GM19395 (cell line): ENCODE measurements around the gene ZC3H7B.
A peak's percentile ranks its signal among the peaks of the same experiment; 100 is the strongest.
"Not testable (repeated sequence)": the region's sequence is repeated elsewhere in the genome, so short reads cannot be mapped to it uniquely, and the experiment has no call there.

Experiments
- ATAC-seq: cut with Tn5 transposase; IDR thresholded peaks from one replicate; pipeline ENCODE4 v1.9.1; 2021; ENCODE audit warnings: mild to moderate bottlenecking, moderate library complexity; ENCODE audit not compliant: unreplicated experiment

Gene ZC3H7B

DNA sequence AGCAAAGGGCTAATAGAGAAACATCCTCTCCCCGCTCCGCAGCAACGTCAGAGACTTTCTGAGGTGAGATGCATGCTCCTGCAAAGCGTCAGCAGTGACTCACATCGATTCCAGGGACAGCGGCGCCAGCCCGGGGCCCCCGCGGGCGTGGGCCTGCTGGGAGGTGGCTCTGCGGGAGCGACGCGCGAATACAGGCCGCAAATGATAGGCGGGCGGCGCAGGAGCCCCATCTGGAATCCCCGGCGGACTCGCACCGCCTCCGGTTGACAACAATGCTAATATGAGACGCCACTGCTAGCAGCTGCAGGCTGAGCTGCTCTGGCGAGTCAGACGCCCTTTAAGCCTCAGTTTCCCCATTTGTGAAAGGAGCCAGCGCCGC, 15.9 kb upstream of the ZC3H7B start:
- peak; percentile 11 for ATAC-seq

DNA sequence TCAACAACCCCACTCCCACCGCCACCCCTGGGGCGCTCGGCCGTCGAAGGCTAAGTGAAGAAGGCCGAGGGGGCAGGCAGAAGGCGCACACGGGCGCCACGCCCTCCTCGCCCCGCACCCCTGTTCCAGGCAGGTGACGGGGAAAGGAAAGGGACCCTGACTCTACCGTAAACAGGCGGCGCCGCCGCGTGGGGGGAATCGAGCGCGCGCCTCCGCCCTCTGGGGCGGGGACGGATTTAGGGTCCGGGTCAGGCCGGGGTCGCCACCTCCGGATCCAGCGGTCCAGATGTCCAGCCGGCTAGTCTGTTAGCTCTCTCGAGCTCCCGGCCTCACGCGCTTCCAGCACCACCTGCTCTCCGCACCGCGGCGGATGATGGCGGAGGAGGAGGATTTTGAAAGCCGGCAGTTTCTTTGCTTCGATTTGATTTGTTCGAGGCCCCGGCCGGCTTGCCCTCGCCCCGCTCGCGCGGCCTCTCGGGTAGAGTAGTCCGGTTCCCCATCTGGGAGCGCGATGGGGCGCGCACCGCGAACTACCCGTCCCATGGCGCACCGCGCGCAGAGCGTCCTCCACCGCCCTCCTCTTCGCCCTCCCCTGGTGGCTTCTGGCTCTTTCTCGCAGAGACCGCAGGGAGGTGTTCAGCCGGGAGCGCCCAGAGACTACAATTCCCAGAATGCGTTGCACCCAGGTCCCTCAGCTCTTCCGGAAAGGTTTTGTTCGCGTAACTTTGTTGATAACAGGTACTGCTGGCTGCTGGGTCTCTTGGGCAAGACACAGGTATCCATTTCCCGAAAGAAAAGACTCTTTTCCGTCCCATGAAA, 15.3 kb upstream of the ZC3H7B start, which contains the start of gene RANGAP1:
Gene RANGAP1, minus strand, starts transcription at position 368 of the 819 bp plus-strand sequence. CDS start 5,143 bp downstream, outside the sequence.
- ATAC-seq: peak; percentile 95

DNA sequence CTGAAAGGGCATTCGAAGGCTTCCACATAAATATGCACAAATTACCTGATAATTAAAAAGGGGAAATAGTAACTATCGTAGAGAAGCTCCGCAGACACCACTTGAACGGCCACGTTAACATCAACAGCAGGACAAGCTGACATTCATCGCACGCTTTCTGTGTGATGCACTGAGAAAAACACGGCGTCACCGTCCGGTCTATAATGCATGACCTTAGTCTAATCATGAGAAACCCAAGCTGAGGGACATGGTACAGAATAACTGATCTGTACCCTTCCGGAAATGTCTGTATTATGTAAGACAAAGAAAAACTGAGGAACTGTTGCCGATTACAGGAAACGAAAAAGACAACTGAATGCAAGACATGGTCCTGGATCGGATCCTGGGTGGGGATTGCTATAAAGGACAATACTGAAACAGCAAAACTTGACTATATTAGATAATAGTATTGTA, 14.7 kb upstream of the ZC3H7B start:
- peak; percentile 11 for ATAC-seq

DNA sequence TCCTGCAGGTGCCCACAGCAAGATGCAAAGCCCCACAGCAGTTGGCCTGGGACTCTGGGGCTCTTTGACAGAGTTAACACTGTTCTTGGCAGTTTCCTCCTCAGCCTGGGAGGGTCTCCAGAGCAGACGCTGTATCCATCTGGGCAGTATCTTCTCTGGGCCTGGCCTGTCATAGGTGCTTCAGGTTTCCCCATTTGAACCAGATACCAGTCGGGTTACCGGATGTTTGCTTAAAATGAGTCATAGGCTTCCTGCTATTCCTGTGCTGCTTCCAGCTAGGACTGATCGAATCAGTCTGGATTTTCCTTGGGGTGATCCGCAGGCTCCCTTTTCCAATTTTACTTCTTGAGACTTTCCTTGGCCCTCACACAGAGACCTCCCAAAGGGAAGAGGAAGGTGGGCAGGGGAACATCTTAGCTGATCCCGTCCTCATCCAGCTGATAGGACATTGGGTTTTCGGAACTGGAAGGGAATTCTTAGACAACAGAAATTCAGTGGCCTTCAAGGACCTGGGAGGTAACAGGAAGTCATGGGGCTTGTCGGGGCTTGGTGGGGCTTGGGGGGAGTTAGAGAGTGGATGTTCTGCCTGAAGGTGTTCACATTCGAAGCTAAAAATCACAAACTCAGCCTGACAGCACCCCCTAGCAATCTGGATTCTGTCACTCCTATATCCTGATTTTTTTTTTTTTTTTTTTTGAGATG, 12.9 kb upstream of the ZC3H7B start:
- ATAC-seq: no peak

DNA sequence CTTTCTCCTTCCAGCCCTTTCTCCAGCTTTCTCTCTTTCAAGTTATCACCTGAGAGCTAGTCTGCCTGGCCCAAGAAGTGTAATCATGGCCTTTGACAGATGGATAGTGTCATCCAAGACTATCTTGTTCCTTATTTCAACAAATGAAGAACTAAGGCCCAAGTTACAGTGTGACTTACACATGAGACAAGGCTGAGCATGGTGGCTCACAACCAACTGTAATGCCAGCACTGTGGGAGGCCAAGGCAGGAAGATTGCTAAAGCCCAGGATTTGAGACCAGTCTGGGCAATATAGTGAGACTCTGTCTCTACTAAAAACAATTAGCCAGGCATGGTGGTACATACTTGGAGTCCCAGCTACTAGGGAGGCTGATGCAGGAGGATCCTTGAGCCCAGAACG, 11.7 kb upstream of the ZC3H7B start:
- ATAC-seq: no peak

DNA sequence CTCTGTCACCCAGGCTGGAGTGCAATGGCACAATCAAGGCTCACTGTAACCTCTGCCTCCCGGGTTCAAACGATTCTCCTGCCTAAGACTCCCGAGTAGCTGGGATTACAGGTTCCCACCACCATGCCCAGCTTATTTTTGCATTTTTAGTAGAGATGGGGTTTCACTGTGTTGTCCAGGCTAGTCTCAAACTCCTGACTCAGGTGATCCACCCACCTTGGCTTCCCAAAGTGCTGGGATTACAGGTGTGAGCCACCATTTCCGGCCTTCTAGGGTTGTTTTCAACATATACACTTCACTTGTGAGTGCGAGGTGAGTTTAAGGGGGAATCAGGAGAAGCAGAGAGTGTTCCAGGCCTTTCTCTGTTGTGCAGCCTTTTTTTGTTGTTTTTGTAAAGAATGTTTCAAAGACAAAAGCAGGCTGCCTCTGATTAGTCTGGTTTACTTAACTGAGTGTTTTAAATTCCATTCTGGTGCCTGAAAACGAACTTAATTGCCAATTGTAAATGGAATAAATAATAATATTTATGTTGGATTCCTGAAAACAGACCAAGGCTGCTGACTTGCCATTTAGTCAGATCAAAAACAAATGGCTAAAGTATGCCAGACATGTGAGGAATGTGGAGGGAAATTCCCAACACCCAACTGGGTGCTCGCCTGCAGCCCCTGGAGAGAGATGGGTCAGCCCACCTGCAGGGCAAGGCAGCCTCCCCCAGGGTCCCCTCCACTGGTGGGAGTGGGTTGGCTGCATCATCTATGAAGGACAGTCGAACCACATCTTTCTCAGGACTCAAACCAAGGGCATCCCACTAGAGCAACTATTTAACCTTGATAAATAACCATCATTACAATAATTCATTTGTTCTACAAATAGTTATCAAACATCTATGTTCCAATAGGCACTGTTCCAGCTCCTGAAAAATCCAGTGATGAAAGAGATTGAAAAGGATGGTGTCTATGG, 10.8 kb upstream of the ZC3H7B start:
- ATAC-seq: no peak

DNA sequence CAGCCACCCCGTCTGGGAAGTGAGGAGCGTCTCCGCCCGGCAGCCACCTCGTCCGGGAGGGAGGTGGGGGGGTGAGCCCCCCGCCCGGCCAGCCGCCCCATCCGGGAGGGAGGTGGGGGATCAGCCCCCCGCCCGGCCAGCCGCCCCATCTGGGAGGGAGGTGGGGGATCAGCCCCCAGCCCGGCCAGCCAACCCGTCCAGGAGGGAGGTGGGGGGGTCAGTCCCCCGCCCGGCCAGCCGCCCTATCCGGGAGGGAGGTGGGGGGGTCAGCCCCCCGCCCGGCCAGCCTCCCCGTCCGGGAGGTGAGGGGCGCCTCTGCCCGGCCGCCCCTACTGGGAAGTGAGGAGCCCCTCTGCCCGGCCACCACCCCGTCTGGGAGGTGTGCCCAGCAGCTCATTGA, 6.5 kb upstream of the ZC3H7B start:
- ATAC-seq: not testable (repeated sequence)

DNA sequence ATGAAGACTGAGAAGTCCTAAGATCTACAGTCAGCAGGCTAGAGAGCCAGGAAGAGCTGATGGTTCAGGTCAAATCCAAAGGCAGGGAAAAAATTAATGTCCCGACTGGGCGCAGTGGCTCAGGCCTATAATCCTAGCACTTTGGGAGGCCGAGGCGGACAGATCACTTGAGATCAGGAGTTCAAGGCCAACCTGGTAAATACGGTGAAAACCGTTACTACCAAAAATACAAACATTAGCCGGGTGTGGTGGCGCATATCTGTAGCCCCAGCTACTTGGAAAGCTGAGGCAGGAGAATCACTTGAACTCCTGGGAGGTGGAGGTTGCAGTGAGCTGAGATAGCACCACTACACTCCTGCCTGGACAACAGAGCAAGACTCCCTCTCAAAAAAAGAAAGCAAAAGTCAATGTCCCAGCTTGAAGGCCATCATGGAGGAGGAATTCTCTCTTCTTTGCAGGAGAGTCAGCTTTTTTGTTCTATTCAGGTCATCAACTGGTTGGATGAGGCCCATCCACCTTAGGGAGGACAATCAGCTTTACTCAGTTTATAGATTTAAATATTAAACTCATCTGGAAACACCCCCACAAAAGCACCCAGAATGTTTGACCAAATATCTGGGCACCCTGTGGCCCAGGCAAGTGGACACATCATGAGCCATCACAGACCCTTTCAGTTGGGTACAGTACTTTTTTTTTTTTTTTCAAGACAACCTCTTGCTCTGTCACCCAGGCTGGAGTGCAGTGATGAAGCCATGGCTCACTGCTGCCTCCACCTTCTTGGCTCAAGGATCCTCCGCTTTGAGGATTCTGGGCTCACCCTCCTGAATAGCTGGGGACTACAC, 4.3 kb upstream of the ZC3H7B start:
- no peak for ATAC-seq

DNA sequence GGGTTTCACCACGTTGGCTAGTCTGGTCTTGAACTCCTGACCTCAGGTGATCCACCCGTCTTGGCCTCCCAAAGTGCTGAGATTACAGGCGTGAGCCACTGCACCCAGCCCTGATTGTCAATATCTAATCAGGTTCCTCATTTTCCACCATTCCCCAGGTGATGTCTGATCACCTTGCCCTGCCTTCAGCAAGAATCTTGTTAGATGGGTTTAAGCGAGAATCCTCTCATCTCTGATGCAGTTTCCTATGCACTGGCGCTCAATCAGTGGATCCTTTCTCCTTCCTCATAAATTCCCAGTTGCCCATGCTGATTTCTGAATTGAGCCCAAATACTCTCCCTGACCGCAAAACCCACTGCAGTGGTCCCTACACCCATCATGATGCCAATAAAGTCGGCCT, 664 bp upstream of the ZC3H7B start:
- ATAC-seq: no peak

DNA sequence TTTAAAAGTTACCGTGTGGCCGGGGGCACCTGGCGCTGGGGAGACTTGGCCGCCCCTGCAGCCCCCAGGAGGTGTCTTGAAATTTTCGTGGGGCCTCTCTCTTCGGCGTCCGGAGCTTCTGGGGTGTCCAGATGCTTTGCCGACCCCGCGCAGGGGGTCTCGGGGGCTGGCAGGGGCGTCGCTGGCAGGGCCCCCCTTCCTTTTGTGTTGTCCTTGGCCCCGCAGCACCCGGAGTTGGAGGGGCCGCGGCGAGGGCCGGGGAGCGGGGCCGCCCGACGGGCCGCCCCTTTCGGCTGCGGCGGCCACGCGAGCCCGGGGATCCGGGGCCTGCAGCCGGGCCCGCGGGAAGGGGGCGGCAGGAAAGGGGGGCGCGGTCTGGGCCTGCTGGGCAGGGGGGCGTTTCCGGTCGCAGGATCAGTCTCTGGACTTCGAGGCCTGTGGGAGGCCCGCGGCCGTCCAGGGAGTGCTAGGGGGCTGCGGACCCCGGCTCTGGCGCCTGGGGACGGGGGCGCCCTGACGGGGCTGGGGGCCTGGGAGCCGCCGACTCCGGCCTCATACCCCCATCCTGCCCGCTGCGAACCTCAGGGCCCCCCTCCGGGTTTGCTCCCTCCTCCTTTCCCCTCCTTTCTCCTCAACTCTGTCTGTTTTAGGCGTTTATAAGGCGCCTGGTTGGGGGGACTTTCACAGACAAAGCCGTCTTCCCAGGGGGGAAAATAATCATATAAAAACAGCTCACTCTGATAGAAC, 869 bp downstream of the ZC3H7B start:
- ATAC-seq: no peak

DNA sequence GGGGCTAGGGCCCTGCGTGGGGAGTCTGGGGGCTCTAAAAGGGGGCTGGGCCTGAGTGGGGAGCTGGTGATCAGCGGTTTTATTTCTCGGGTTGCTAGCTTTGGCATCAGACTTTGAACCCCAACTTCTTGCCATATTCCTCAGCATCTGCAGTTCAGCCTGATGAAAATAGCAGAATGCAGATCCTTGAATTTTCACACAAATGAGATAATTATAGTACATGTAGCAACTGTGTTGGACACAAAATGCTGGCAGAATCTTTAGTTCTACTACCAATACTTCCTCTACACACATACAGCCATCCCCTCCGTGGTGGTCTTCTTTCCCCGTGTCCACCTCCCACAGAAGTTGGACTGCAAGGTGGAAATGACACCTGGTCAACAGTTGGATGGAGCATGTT, 1.5 kb downstream of the ZC3H7B start:
- no peak for ATAC-seq

DNA sequence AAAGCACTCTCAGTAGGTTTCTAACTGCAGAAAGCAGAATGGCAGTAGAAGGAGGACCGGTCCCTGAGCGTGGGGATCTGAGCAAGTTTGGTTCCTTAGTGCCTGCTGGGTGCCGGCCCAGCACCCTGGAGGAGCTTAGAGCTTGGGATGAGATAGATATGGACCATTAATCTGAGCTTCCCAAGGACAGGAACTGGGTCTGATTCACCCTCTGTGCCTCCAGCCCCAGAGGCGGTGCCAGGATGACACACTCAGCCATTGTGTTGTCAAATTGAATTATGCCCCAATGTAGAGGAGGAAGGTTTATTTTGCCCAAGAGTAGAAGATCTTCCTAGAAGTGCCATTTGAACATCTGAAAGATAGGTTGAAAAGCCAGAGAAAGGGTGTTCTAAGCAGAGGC, 4.3 kb downstream of the ZC3H7B start:
- ATAC-seq: no peak

DNA sequence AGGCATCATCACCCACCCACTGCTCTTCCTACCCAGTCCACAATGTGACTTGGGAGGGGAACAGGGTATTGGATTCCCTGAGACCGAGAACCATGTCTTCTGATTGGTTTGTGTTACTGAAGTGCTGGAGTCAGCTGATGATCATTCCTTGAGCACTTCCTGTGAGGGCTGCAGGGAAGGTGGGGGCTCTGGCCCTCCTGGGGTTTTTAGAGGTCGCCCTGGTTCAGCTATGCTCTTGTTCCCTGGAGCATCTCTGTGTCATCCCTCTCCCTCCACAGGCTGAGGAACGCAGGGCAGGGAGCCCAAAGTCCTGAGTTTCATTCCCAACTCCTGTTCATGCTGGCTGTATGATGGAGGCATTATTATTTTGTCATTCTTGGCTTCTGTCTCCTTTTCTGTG, 6.7 kb downstream of the ZC3H7B start:
- no peak for ATAC-seq

DNA sequence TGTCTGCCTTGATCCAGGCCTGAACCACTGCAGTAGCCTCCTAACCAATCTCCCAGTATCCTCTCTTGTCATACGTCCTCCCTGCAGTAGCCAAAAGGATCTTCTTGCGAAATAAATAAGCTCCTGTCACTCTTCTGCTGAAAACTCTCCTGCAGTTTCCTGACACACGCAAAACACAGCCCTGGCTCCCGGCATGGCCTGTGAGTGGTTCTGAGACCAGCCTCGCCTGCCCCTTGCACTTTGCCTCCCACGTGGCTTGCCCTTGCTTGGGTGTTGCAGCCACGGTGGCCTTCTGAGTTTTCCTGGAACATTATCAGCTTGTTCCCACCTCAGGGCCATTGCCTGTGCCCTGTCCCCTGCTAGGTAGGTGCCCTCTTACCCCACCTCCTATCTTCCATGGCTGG, 7.2 kb downstream of the ZC3H7B start:
- ATAC-seq: no peak

DNA sequence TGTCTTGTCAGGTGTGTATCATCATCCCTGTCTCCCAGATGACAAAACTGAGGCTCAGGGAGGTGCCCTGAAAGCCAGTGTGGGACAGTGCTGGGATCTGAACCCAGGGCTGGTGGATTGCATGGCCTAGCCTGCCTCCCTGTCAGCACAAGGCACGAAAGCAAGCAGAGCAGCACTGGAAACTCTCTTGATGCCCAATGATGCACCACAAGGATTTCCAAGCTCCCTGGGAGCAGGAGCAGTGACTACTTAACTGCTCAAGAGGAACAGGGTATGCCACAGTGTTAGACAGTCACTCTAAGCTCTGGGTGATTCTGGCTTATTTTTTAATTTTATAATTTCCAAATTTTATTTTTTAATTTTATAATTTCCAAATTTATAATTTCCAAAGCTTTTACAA, 9.0 kb downstream of the ZC3H7B start:
- ATAC-seq: no peak

DNA sequence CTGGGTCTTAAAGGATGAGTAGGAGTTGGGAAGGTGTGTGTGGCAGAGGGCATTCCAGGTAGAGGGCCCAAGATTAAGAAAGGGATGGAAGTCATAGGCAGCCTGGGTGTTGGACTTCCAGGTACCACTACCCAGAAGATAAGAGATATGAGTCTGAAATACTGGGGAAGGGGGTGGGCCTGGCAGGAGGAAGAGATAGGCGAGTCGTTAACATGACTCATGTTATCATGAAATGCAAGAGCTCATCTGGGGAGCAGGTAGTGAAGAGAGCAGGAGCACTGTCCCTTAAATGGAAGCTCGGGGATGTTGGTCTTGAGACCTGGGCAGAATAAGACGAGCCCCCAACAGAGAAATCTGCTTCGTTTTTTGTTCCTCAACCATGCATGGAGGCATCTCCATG, 10.2 kb downstream of the ZC3H7B start:
- no peak for ATAC-seq

DNA sequence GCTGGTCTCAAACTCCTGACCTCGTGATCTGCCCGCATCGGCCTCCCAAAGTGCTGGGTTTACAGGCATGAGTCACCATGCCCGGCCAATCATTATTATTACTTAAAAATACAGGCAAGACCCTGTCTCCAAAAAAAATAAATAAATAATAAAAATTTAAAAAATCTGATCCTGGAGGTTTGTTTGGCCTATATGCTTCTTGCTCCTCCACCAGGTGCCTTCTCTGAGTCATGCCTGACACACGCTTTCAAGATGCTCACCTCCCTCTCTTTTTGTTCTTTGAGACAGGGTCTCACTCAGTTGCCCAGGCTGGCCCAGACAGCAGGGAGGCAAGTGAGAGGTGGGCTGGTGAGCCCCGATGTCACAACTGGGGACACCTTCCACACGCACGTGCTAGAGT, 13.5 kb downstream of the ZC3H7B start:
- ATAC-seq: no peak

DNA sequence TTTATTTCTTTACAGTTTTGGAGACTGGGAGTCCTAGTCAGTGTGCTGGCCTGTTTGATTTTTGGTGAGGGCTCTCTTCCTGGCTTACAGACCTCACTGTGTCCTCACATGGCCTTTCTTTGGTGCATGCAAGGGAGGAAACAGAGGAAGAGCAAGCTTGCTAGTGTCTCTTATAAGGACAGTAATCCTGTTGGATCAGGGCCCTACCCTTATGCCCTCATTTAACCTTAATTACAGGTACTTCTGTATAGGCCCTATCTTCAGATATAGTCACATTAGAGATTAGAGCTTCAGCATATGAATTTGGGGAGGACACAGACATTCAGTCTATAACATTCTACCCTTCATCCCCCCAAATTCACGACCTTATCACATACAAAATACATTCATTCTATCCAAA, 14.3 kb downstream of the ZC3H7B start:
- no peak for ATAC-seq

DNA sequence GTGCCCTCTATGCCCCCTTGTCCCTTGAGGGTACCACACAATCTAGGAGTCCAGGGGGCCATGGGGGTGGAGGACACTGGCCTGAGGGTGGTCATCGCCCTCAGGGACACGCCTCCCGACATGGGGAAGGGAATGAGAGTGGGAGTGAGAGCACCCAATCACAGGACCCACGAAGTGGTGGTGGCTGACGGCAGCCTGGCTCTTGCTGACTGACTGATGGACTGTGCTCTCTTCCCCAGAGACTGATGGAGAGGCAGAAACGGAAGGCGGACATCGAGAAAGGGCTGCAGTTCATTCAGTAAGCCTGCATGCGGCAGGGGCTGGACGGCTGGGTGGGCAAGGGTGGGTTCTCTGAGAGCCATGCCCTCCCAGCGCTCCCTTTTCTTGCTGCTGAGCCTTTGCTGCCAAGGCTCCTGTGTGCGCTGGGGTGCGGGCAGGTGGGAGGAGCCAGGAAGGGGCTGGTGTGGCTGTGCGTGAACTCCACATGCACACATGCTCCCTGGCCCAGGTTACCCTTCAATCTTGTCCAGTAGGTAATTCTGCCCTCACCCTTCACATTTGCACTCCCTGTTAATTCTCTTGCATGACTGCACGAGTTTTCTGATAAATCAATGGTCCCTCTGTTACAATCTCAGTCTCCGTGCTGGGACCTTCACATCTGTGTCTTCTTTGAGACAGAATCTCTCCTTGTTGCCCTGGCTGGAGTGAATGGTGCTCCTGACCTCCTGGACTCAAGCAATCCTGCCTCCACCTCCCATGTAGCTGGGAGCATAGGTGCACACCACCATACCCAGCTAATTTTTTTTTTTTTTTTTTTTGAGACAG, 19.3 kb downstream of the ZC3H7B start:
- ATAC-seq: no peak
